K562 (cell line): ENCODE data around the gene CYYR1.

Experiments
- ATF3 ChIP-seq, 2 experiments: fragments of 450-650 bp in 1 of 2; sonication (generic) in 1 of 2; formaldehyde crosslinking in 1 of 2; IDR thresholded peaks in 1 of 2; conservative IDR thresholded peaks in 1 of 2; 2 replicates each; pipeline versions ENCODE4 v1.6.1 to v1.8.1; 2016 to 2023; ENCODE audit warnings: mild to moderate bottlenecking in 2 of 2, moderate library complexity in 2 of 2, inconsistent platforms in 1 of 2, missing genetic modification reagents in 1 of 2
- CCAR2 ChIP-seq: fragments of 200-400 bp; formaldehyde crosslinking; IDR thresholded peaks from 2 replicates; pipeline ENCODE4 v1.6.1; 2017; ENCODE audit warnings: mild to moderate bottlenecking, low read depth, low read length
- CTCF ChIP-seq, 3 experiments: IDR thresholded peaks in 2 of 3; conservative IDR thresholded peaks in 1 of 3; 2 replicates each; pipeline ENCODE4 v1.5.1; 2011 to 2012; ENCODE audit warnings: low read length in 3 of 3, mild to moderate bottlenecking in 3 of 3, control low read depth in 2 of 3, improper control_type of control experiment in 1 of 3, inconsistent platforms in 1 of 3, low read depth in 1 of 3, mixed read lengths in 1 of 3, moderate library complexity in 1 of 3; ENCODE audit not compliant: insufficient read depth in 2 of 3
- EHMT2 ChIP-seq: fragments of 450-650 bp; IDR thresholded peaks from 2 replicates; pipeline ENCODE4 v1.6.1; 2018; ENCODE audit warnings: antibody characterized with exemption
- EP300 ChIP-seq: IDR thresholded peaks from 2 replicates; pipeline ENCODE4 v1.6.1; 2012; ENCODE audit warnings: low read length, improper control_type of control experiment
- KAT8 ChIP-seq: fragments of 450-650 bp; IDR thresholded peaks from 2 replicates; pipeline ENCODE4 v1.6.1; 2016; ENCODE audit warnings: low read depth, mild to moderate bottlenecking
- POLR2A ChIP-seq: fragments of 450-650 bp; conservative IDR thresholded peaks from 2 replicates; pipeline ENCODE4 v1.6.1; 2016
- RCOR1 ChIP-seq, 2 experiments: IDR thresholded peaks; 2 replicates each; pipeline ENCODE4 v1.6.1; 2012; ENCODE audit warnings: low read depth in 2 of 2, low read length in 2 of 2, borderline replicate concordance in 1 of 2, improper control_type of control experiment in 1 of 2
- ZFP36 ChIP-seq: fragments of 150-350 bp; IDR thresholded peaks from 2 replicates; pipeline ENCODE4 v1.6.1; 2018; ENCODE audit warnings: low read length, low read depth; ENCODE audit not compliant: partially characterized antibody
- ZNF24 ChIP-seq: fragments of 450-650 bp; IDR thresholded peaks from 2 replicates; pipeline ENCODE4 v1.6.1; 2016
- ZNF253 ChIP-seq: fragments of 250-450 bp; sonication (Bioruptor Pico); conservative IDR thresholded peaks from 2 replicates; pipeline ENCODE4 v1.6.1; 2021; ENCODE audit warnings: mild to moderate bottlenecking
- ZNF699 ChIP-seq: fragments of 250-450 bp; sonication (Bioruptor Pico); IDR thresholded peaks from 2 replicates; pipeline ENCODE4 v1.8.0; 2021; ENCODE audit warnings: mild to moderate bottlenecking, moderate library complexity; ENCODE audit not compliant: insufficient replicate concordance

GRCh38 chr21:26540651-26541050 lies 32.4 kb downstream of the CYYR1 start:
- no peak for TF ChIP-seq ZNF699
- TF ChIP-seq CCAR2, result no peak
- TF ChIP-seq ZNF253 (CRISPR knock-in tag), result no peak
- TF ChIP-seq CTCF (IDR thresholded peaks at IDR 0.05 in 2 of 3, conservative IDR thresholded peaks at IDR 0.05 in 1 of 3; ENCODE audit: insufficient read depth in 2 of 3, low read depth in 1 of 3, low read length in 3 of 3), result no peak
- no peak for TF ChIP-seq POLR2A
- TF ChIP-seq KAT8, result no peak
- no peak for TF ChIP-seq ZFP36
- TF ChIP-seq EP300, result no peak
- TF ChIP-seq ATF3 (IDR thresholded peaks at IDR 0.05), result no peak
- no peak for TF ChIP-seq ATF3 (CRISPR knock-in tag; conservative IDR thresholded peaks at IDR 0.05)
- no peak for TF ChIP-seq RCOR1 (IDR thresholded peaks at IDR 0.05; ENCODE audit: borderline replicate concordance in 1 of 2, low read depth in 2 of 2, low read length in 2 of 2)
- TF ChIP-seq EHMT2, result no peak
- no peak for TF ChIP-seq ZNF24
